Endometrium (tissue), 2 donors: ENCODE data around the gene HOXD1.

Experiments
- FAIRE-seq: peaks from 2 replicates; lab custom pipeline; 2012; peaks lifted over from hg19 to GRCh38; lab: Jason Lieb, UNC
- donor health status: control.
- donor health status: control.

HOXD1 gene

GRCh38 chr2:176184749-176185148, 3.7 kb upstream of the HOXD1 start:
- no peak for FAIRE-seq

- no peak for FAIRE-seq
Measured at GRCh38 chr2:176186024-176186423, 2.4 kb upstream of the HOXD1 start.

GRCh38 chr2:176187200-176187898, 1.1 kb upstream of the HOXD1 start:
- no peak for FAIRE-seq

- FAIRE-seq = no peak
Measured at GRCh38 chr2:176188774-176189680, 559 bp downstream of the HOXD1 start.

GRCh38 chr2:176189681-176190641, 1.5 kb downstream of the HOXD1 start:
- FAIRE-seq = no peak

GRCh38 chr2:176192351-176192750, 3.9 kb downstream of the HOXD1 start:
- FAIRE-seq = no peak

- no peak for FAIRE-seq
Measured at GRCh38 chr2:176193048-176193447, 4.6 kb downstream of the HOXD1 start.

GRCh38 chr2:176199902-176200301, 11.4 kb downstream of the HOXD1 start:
- FAIRE-seq = no peak

GRCh38 chr2:176200971-176201370, 12.5 kb downstream of the HOXD1 start:
- FAIRE-seq = no peak

- FAIRE-seq = no peak
Measured at GRCh38 chr2:176202491-176202890, 14.0 kb downstream of the HOXD1 start.

- FAIRE-seq = no peak
Measured at GRCh38 chr2:176205126-176205525, 16.7 kb downstream of the HOXD1 start.

GRCh38 chr2:176206136-176206535, 17.7 kb downstream of the HOXD1 start:
- no peak for FAIRE-seq

GRCh38 chr2:176206682-176207081, 18.2 kb downstream of the HOXD1 start:
- peak; percentile 89 for FAIRE-seq

GRCh38 chr2:176211110-176211509, 22.6 kb downstream of the HOXD1 start:
- no peak for FAIRE-seq

- FAIRE-seq = no peak
Measured at GRCh38 chr2:176212276-176212675, 23.8 kb downstream of the HOXD1 start.

- no peak for FAIRE-seq
Measured at GRCh38 chr2:176213406-176213805, 24.9 kb downstream of the HOXD1 start.

- no peak for FAIRE-seq
Measured at GRCh38 chr2:176227874-176228273, 39.4 kb downstream of the HOXD1 start.

GRCh38 chr2:176234156-176234555, 45.7 kb downstream of the HOXD1 start:
- FAIRE-seq = no peak

- FAIRE-seq = no peak
Measured at GRCh38 chr2:176234940-176235339, 46.5 kb downstream of the HOXD1 start.

GRCh38 chr2:176237456-176237855, 49.0 kb downstream of the HOXD1 start:
- no peak for FAIRE-seq

GRCh38 chr2:176239031-176239430, 50.6 kb downstream of the HOXD1 start:
- FAIRE-seq = no peak

- no peak for FAIRE-seq
Measured at GRCh38 chr2:176240301-176240700, 51.8 kb downstream of the HOXD1 start.
